HCT116 (cell line): ENCODE results near the gene SYNJ2. TPM values are rescaled to one million over a fixed set of nuclear protein-coding genes. Genes with fewer than 3 reads are reported as not detected.

Experiments
- ATAC-seq: fragments of 200-7000 bp; cut with Tn5 transposase; 2 replicates; pipeline ENCODE4 v1.9.1; 2020; ENCODE audit warnings: mild to moderate bottlenecking, moderate library complexity
- BruUV-seq: library from RNA; stranded (reverse); fragments of 400-500 nt; replicated peaks from 2 replicates; lab custom pipeline; 2021; lab: Mats Ljungman, UMichigan
- CTCF ChIA-PET: fragments of 300-600 bp; sonication (Branson Sonifier 250); formaldehyde crosslinking; loops from one replicate; lab custom pipeline; 2021; ENCODE audit warnings: antibody characterized with exemption; lab: Charles Lee
- POLR2A ChIA-PET: fragments of 300-600, 350-600 bp; sonication (Branson Sonifier 250); formaldehyde crosslinking; loops from one replicate; lab custom pipeline; 2021; ENCODE audit warnings: antibody characterized with exemption; lab: Charles Lee
- RAD21 ChIA-PET, 2 experiments: fragments of 300-600 bp; sonication (Branson Sonifier 250); formaldehyde crosslinking; loops; one replicate each; lab custom pipeline; 2023; ENCODE audit warnings: low total read pairs in 2 of 2; ENCODE audit not compliant: uncharacterized antibody in 2 of 2, unreplicated experiment in 2 of 2, low non-redundant PET in 1 of 2; lab: Charles Lee
- DNase-seq: peaks from one replicate; pipeline ENCODE4 v3.0.0-alpha.2; 2010; ENCODE audit warnings: low read depth, low spot score
- H2AFZ ChIP-seq: fragments of 200-600 bp; shearing (Covaris generic), sonication (generic); 2 replicates; pipeline ENCODE4 v1.6.1; 2017; ENCODE audit warnings: low read depth, mixed run types, mixed read lengths, antibody characterized with exemption, low read length; ENCODE audit not compliant: poor library complexity, severe bottlenecking
- H3K27ac ChIP-seq: 2 replicates; pipeline ENCODE4 v1.5.1; 2012; ENCODE audit warnings: low read depth, low read length
- H3K27me3 ChIP-seq: fragments of 200-600 bp; sonication (generic); 2 replicates; pipeline ENCODE4 v1.6.1; 2016; ENCODE audit warnings: mixed run types, low read length, mixed read lengths; ENCODE audit not compliant: insufficient read depth
- H3K36me3 ChIP-seq, 2 experiments: fragments of 200-500 bp in 1 of 2; fragments of 200-600 bp in 1 of 2; sonication (Bioruptor generic) in 1 of 2; sonication (generic) in 1 of 2; 2 replicates each; pipeline versions ENCODE4 v1.5.1 to v1.6.1; 2014 to 2016; ENCODE audit warnings: low read length in 2 of 2, inconsistent platforms in 1 of 2, mixed read lengths in 1 of 2, mixed run types in 1 of 2; ENCODE audit not compliant: insufficient read depth in 2 of 2, control insufficient read depth in 1 of 2
- H3K4me1 ChIP-seq, 2 experiments: fragments of 200-600 bp in 1 of 2; sonication (generic) in 1 of 2; 2 replicates each; pipeline versions ENCODE4 v1.5.1 to v1.6.1; 2012 to 2017; ENCODE audit warnings: low read length in 2 of 2, inconsistent platforms in 1 of 2, mild to moderate bottlenecking in 1 of 2, mixed read lengths in 1 of 2, mixed run types in 1 of 2, moderate library complexity in 1 of 2; ENCODE audit not compliant: insufficient read depth in 2 of 2, control insufficient read depth in 1 of 2
- H3K4me2 ChIP-seq: fragments of 200-600 bp; sonication (generic); 2 replicates; pipeline ENCODE4 v1.6.1; 2017; ENCODE audit warnings: mixed run types, low read length, mixed read lengths
- H3K4me3 ChIP-seq, 2 experiments: fragments of 200-600 bp in 1 of 2; sonication (generic) in 1 of 2; replicated peaks in 1 of 2; 2 replicates each; pipeline ENCODE4 v1.5.1; 2011 to 2016; ENCODE audit warnings: low read length in 2 of 2, control low read depth in 1 of 2, low read depth in 1 of 2, mild to moderate bottlenecking in 1 of 2, mixed read lengths in 1 of 2, mixed run types in 1 of 2
- H3K79me2 ChIP-seq: fragments of 200-600 bp; sonication (generic); 2 replicates; pipeline ENCODE4 v1.6.1; 2017; ENCODE audit warnings: mild to moderate bottlenecking, mixed run types, low read length, moderate library complexity, mixed read lengths; ENCODE audit not compliant: insufficient read depth
- H3K9ac ChIP-seq: fragments of 200-600 bp; sonication (generic); 2 replicates; pipeline ENCODE4 v1.6.1; 2016; ENCODE audit warnings: low read length, mixed read lengths
- H3K9me2 ChIP-seq: fragments of 200-600 bp; sonication (generic), shearing (Covaris generic); 2 replicates; pipeline ENCODE4 v1.6.1; 2017; ENCODE audit warnings: mixed run types, mild to moderate bottlenecking, moderate library complexity; ENCODE audit not compliant: insufficient read depth
- H3K9me3 ChIP-seq, 2 experiments: fragments of 200-500 bp in 1 of 2; fragments of 200-600 bp in 1 of 2; sonication (Bioruptor generic) in 1 of 2; sonication (generic) in 1 of 2; 2 replicates each; pipeline ENCODE4 v1.6.1; 2014 to 2017; ENCODE audit warnings: low read length in 2 of 2, mixed read lengths in 2 of 2, inconsistent platforms in 1 of 2, low read depth in 1 of 2, mild to moderate bottlenecking in 1 of 2, mixed run types in 1 of 2, moderate library complexity in 1 of 2; ENCODE audit not compliant: control insufficient read depth in 1 of 2, insufficient read depth in 1 of 2
- H4K20me1 ChIP-seq: fragments of 200-600 bp; sonication (generic), shearing (Covaris generic); 2 replicates; pipeline ENCODE4 v1.6.1; 2017; ENCODE audit warnings: mixed run types, mild to moderate bottlenecking, moderate library complexity; ENCODE audit not compliant: insufficient read depth
- CBX3 ChIP-seq: IDR thresholded peaks from 2 replicates; pipeline ENCODE4 v1.6.1; 2012; ENCODE audit warnings: low read depth
- CEBPB ChIP-seq: IDR thresholded peaks from 2 replicates; pipeline ENCODE4 v1.6.1; 2012; ENCODE audit warnings: low read depth
- EGR1 ChIP-seq: IDR thresholded peaks from 2 replicates; pipeline ENCODE4 v1.6.1; 2012; ENCODE audit warnings: low read depth
- EZH2 ChIP-seq: fragments of 200-600 bp; sonication (generic); IDR thresholded peaks from 2 replicates; pipeline ENCODE4 v1.6.1; 2017; ENCODE audit warnings: antibody characterized with exemption, mixed run types
- EZH2phosphoT487 ChIP-seq: fragments of 200-600 bp; IDR thresholded peaks from 2 replicates; pipeline ENCODE4 v1.6.1; 2018; ENCODE audit warnings: antibody characterized with exemption, borderline replicate concordance
- MAX ChIP-seq: IDR thresholded peaks from 2 replicates; pipeline ENCODE4 v1.6.1; 2012
- POLR2A ChIP-seq: IDR thresholded peaks from 2 replicates; pipeline ENCODE4 v1.7.0; 2011; ENCODE audit warnings: borderline replicate concordance; ENCODE audit not compliant: insufficient read depth, insufficient read length; ENCODE audit errors: extremely low read depth
- RAD21 ChIP-seq: IDR thresholded peaks from 2 replicates; pipeline ENCODE4 v1.6.1; 2012; ENCODE audit warnings: low read depth, mild to moderate bottlenecking
- SRF ChIP-seq: IDR thresholded peaks from 2 replicates; pipeline ENCODE4 v1.6.1; 2012; ENCODE audit warnings: low read depth
- TCF7L2 ChIP-seq: IDR thresholded peaks from 2 replicates; pipeline ENCODE4 v1.7.0; 2011; ENCODE audit warnings: borderline replicate concordance, inconsistent platforms; ENCODE audit not compliant: insufficient read depth, insufficient read length; ENCODE audit errors: extremely low read depth
- ZBTB33 ChIP-seq: IDR thresholded peaks from 2 replicates; pipeline ENCODE4 v1.6.1; 2011; ENCODE audit warnings: mild to moderate bottlenecking, low read length, moderate library complexity; ENCODE audit not compliant: insufficient replicate concordance; ENCODE audit errors: extremely low read depth
- ZFX ChIP-seq: fragments of 450-650 bp; IDR thresholded peaks from 2 replicates; pipeline ENCODE4 v1.6.1; 2017
- intact Hi-C: fragments of 100-400 bp; cut with micrococcal nuclease; formaldehyde crosslinking; loops from 2 replicates; pipeline ENCODE4 v1.10.0; 2022
- total RNA-seq: library from RNA; stranded (reverse); gene quantifications from one replicate; pipeline ENCODE4 v1.2.1, GENCODE V29; 2021; ENCODE audit not compliant: unreplicated experiment

SYNJ2 gene
- total RNA-seq, 1 experiment from 2014 or later: 23.9 TPM

GRCh38 chr6:158109748-158110147 is 128.1 kb downstream of the SYNJ2 start:
- DNase-seq (no peak), ATAC-seq (no peak)
- H3K27ac ChIP-seq: no peak overlapping the region
- H3K4me1 ChIP-seq: no peaks in the 10 kb centered on the region
- no peaks in the 10 kb centered on the region for H3K27me3 ChIP-seq
- BruUV-seq: no TSS peak
- H3K36me3 ChIP-seq: no peaks in the 10 kb centered on the region
- H2AFZ ChIP-seq: no peak overlapping the region
- no peak overlapping the region for H3K4me2 ChIP-seq
- H3K9me2 ChIP-seq: no peaks in the 10 kb centered on the region
- no peaks in the 10 kb centered on the region for H3K79me2 ChIP-seq
- ChIA-PET CTCF (no interaction called here), POLR2A (no interaction called here), RAD21 (no interaction called here)
- no peak for TF ChIP-seq ZFX
- no peak for TF ChIP-seq CBX3
- TF ChIP-seq EZH2phosphoT487: no peak
- TF ChIP-seq EGR1: no peak
- no peak for TF ChIP-seq RAD21
- no peak for TF ChIP-seq SRF
- TF ChIP-seq CEBPB: peak; percentile 64
- H3K9ac ChIP-seq: no peak overlapping the region
- H3K4me3 ChIP-seq: no peak overlapping the region
- intact Hi-C loops: no loop called here
- H3K9me3 ChIP-seq: no peaks in the 10 kb centered on the region
- no peaks in the 10 kb centered on the region for H4K20me1 ChIP-seq

- H3K4me2 ChIP-seq: no peak overlapping the region
- ATAC-seq (no peak), DNase-seq (no peak)
- H2AFZ ChIP-seq: no peak overlapping the region
- H3K27ac ChIP-seq: no peak overlapping the region
- no peaks in the 10 kb centered on the region for H3K9me3 ChIP-seq
- H3K9me2 ChIP-seq: no peaks in the 10 kb centered on the region
- ChIA-PET CTCF (no interaction called here), POLR2A (no interaction called here), RAD21 (no interaction called here)
- no peaks in the 10 kb centered on the region for H3K79me2 ChIP-seq
- no peaks in the 10 kb centered on the region for H3K36me3 ChIP-seq
- no peak overlapping the region for H3K4me3 ChIP-seq
- no peaks in the 10 kb centered on the region for H4K20me1 ChIP-seq
- H3K27me3 ChIP-seq: no peaks in the 10 kb centered on the region
- intact Hi-C loops: no loop called here
- no peaks in the 10 kb centered on the region for H3K4me1 ChIP-seq
- H3K9ac ChIP-seq: no peak overlapping the region
- BruUV-seq: no TSS peak
- TF ChIP-seq CEBPB (no peak), SRF (no peak), TCF7L2 (no peak), POLR2A (no peak), MAX (no peak), ZBTB33 (no peak), ZFX (no peak), EZH2 (no peak), CBX3 (no peak)
These were observed 129.3 kb downstream of the SYNJ2 start for GRCh38 chr6:158110986-158111385.
